Retinal pigment epithelial cell (primary cell): ENCODE measurements around the gene SLC6A3.
"Not testable (repeated sequence)": the region's sequence is repeated elsewhere in the genome, so short reads cannot be mapped to it uniquely, and the experiment has no call there.

Experiments used
- DNase-seq: peaks from one replicate; pipeline ENCODE4 v3.0.0-alpha.2; 2010; ENCODE audit warnings: low read depth
- H3K4me3 ChIP-seq: 2 replicates; pipeline ENCODE4 v1.5.1; 2011; ENCODE audit warnings: mild to moderate bottlenecking, low read length, control low read depth, moderate library complexity
- CTCF ChIP-seq: conservative IDR thresholded peaks from 2 replicates; pipeline ENCODE4 v1.5.1; 2011; ENCODE audit warnings: low read depth, low read length, control low read depth, inconsistent platforms

The SLC6A3 gene

GRCh38 chr5:1478271-1479035, 33.2 kb upstream of the SLC6A3 start:
- no peak overlapping the region for H3K4me3 ChIP-seq
- TF ChIP-seq CTCF = no peak
- DNase-seq = no peak

GRCh38 chr5:1477341-1477740, 32.1 kb upstream of the SLC6A3 start:
- H3K4me3 ChIP-seq = no peak overlapping the region
- no peak for DNase-seq
- TF ChIP-seq CTCF = no peak

- no peak for TF ChIP-seq CTCF
- DNase-seq = no peak
- H3K4me3 ChIP-seq = no peak overlapping the region
Measured at GRCh38 chr5:1476967-1477310, 31.7 kb upstream of the SLC6A3 start.

GRCh38 chr5:1476181-1476966, 31.1 kb upstream of the SLC6A3 start:
- no peak for DNase-seq
- no peak overlapping the region for H3K4me3 ChIP-seq
- TF ChIP-seq CTCF = no peak

GRCh38 chr5:1475544-1475900, 30.3 kb upstream of the SLC6A3 start:
- not testable (repeated sequence) for H3K4me3 ChIP-seq, DNase-seq

- DNase-seq = no peak
- no peak overlapping the region for H3K4me3 ChIP-seq
- TF ChIP-seq CTCF = no peak
Measured at GRCh38 chr5:1474866-1475543, 29.8 kb upstream of the SLC6A3 start.

GRCh38 chr5:1474183-1474839, 29.1 kb upstream of the SLC6A3 start:
- H3K4me3 ChIP-seq = no peak overlapping the region
- no peak for TF ChIP-seq CTCF
- no peak for DNase-seq
